Activated B cell treated with CpG ODN at 0.5 μM for 24 hours (primary cell): ENCODE results near the gene MCC. TPM values are rescaled to one million over a fixed set of nuclear protein-coding genes. Genes with fewer than 3 reads are reported as not detected.

Source experiments
- ATAC-seq: fragments of 200-7000 bp; cut with Tn5 transposase; one replicate; pipeline ENCODE4 v1.10.0; 2021; ENCODE audit warnings: low read depth, mild to moderate bottlenecking, moderate library complexity
- CTCF ChIA-PET: fragments of 350-600 bp; sonication (Branson Sonifier 250); formaldehyde crosslinking; loops from one replicate; lab custom pipeline; 2021; ENCODE audit warnings: antibody characterized with exemption; lab: Charles Lee
- POLR2A ChIA-PET: fragments of 350-600 bp; sonication (Branson Sonifier 250); formaldehyde crosslinking; loops from one replicate; lab custom pipeline; 2021; ENCODE audit warnings: antibody characterized with exemption; lab: Charles Lee
- DNase-seq: peaks from one replicate; pipeline ENCODE4 v3.0.0; 2022
- H3K27ac Mint-ChIP-seq: one replicate; pipeline ENCODE4 v1.8.0; 2020; ENCODE audit warnings: mixed read lengths
- H3K27me3 Mint-ChIP-seq: one replicate; pipeline ENCODE4 v1.8.0; 2021; ENCODE audit warnings: mixed read lengths
- H3K36me3 Mint-ChIP-seq: one replicate; pipeline ENCODE4 v1.8.0; 2021; ENCODE audit warnings: low read depth, mixed read lengths
- H3K4me1 Mint-ChIP-seq: one replicate; pipeline ENCODE4 v1.8.0; 2021; ENCODE audit warnings: mixed read lengths
- H3K4me3 Mint-ChIP-seq: one replicate; pipeline ENCODE4 v1.8.0; 2020; ENCODE audit warnings: mild to moderate bottlenecking, mixed read lengths
- H3K9me3 Mint-ChIP-seq: one replicate; pipeline ENCODE4 v1.8.0; 2020; ENCODE audit warnings: mixed read lengths
- intact Hi-C: fragments of 100-400 bp; cut with micrococcal nuclease; formaldehyde crosslinking; loops from one replicate; pipeline ENCODE4 v1.15.1; 2024
- total RNA-seq: library from RNA; stranded (reverse); gene quantifications from 2 replicates; pipeline ENCODE4 v1.2.3, GENCODE V29; 2022
- TF ChIP-seq, protein P1 (sequence below): fragments of 200-600 bp; IDR thresholded peaks from one replicate; pipeline ENCODE4 v1.8.0; 2022; ENCODE audit warnings: antibody characterized with exemption, mild to moderate bottlenecking

The MCC gene
- total RNA-seq, 1 donor from 2014 or later, result 0.22 TPM

- Mint-ChIP-seq H3K27me3 (peaks cover 9% of the 10 kb centered on the region), H3K27ac (no peak overlapping the region), H3K4me3 (no peak overlapping the region), H3K9me3 (no peaks in the 10 kb centered on the region), H3K36me3 (no peaks in the 10 kb centered on the region), H3K4me1 (no peaks in the 10 kb centered on the region)
- intact Hi-C loops, result no loop called here
- TF ChIP-seq, protein P1, sequence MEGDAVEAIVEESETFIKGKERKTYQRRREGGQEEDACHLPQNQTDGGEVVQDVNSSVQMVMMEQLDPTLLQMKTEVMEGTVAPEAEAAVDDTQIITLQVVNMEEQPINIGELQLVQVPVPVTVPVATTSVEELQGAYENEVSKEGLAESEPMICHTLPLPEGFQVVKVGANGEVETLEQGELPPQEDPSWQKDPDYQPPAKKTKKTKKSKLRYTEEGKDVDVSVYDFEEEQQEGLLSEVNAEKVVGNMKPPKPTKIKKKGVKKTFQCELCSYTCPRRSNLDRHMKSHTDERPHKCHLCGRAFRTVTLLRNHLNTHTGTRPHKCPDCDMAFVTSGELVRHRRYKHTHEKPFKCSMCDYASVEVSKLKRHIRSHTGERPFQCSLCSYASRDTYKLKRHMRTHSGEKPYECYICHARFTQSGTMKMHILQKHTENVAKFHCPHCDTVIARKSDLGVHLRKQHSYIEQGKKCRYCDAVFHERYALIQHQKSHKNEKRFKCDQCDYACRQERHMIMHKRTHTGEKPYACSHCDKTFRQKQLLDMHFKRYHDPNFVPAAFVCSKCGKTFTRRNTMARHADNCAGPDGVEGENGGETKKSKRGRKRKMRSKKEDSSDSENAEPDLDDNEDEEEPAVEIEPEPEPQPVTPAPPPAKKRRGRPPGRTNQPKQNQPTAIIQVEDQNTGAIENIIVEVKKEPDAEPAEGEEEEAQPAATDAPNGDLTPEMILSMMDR, result no peak
- CTCF ChIA-PET, result no interaction called here
- no peak for DNase-seq
- POLR2A ChIA-PET, result no interaction called here
- no peak for ATAC-seq
Observed at GRCh38 chr5:113177225-113177624, 311.0 kb downstream of the MCC start.

DNA sequence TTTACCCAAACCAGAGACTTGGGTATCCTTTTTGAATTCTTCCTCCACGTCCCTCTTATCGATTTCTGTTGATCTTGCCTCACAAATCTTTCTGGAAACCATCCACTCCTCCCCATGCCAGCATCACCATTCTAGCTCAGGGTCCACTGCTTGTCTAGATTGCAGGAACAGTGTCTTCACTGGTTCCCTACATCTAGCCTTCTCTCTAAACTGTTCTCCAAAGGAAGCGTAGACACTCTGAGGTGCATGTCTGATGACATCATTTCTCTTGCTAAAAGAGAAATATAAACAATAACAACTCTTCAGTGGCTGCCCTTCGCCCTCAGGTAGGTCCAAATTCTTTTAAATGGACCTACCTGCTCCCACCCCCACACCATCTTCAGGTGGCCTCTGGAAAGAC lies 311.5 kb downstream of the MCC start:
- no peak for DNase-seq
- H3K4me3 Mint-ChIP-seq, result no peak overlapping the region
- TF ChIP-seq, protein P1, result no peak
- CTCF ChIA-PET, result no interaction called here
- H3K9me3 Mint-ChIP-seq, result no peaks in the 10 kb centered on the region
- no peaks in the 10 kb centered on the region for H3K4me1 Mint-ChIP-seq
- H3K27me3 Mint-ChIP-seq, result peaks cover 9% of the 10 kb centered on the region
- H3K27ac Mint-ChIP-seq, result no peak overlapping the region
- ATAC-seq, result no peak
- POLR2A ChIA-PET, result no interaction called here
- no peaks in the 10 kb centered on the region for H3K36me3 Mint-ChIP-seq
- intact Hi-C loops, result no loop called here

DNA sequence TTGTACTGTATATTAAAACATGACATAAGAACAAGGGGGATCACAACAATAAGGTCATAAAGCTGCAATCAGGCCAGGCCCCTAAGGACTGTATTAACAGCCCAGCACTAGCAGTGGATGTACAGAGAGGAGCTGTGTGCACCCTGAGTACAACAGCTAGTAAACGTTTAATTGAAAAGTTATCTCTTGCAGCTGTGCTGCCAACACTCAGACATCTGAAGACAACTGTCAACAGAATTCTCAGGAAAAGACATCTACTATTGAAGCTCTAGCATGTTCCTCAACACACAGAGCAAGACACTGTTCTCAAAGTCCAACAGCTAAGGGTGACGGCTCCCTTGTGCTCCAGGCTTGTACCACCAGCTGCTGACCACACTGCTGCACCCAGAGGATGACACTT lies 312.1 kb downstream of the MCC start:
- no peak overlapping the region for H3K27ac Mint-ChIP-seq
- ChIA-PET CTCF (no interaction called here), POLR2A (no interaction called here)
- intact Hi-C loops, result no loop called here
- H3K9me3 Mint-ChIP-seq, result no peaks in the 10 kb centered on the region
- peaks cover 9% of the 10 kb centered on the region for H3K27me3 Mint-ChIP-seq
- H3K4me3 Mint-ChIP-seq, result no peak overlapping the region
- TF ChIP-seq, protein P1, result no peak
- no peaks in the 10 kb centered on the region for H3K36me3 Mint-ChIP-seq
- no peaks in the 10 kb centered on the region for H3K4me1 Mint-ChIP-seq
- ATAC-seq (no peak), DNase-seq (no peak)

DNA sequence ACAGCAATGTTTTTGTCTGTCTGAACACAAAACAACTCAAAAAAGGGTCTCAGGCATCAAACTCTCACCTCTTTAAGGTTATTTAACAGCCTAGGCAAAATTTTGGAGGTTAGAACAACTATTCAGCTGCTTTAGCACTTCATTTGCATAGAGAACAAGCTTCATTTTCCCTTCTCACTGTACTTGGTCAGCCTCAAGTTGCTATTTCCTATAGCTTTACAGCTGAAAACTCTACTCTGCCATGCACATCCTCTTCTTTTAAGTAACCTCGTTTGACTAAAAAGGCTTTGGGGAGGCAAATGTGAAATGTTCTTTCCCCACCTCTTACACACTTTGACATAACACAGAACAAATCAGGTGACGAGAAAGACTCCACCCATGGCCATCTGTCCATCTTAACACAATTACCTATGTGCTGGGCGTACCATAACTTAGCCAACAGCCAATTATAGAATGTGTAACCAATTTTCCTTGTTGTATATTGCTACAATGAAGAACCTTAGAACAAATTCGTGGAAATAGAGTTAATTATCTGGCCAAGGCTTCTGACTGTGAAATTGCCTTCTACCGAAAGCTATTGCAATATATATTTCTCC lies 315.9 kb downstream of the MCC start:
- POLR2A ChIA-PET, result no interaction called here
- CTCF ChIA-PET, result no interaction called here
- intact Hi-C loops, result no loop called here
- TF ChIP-seq, protein P1, result no peak
- Mint-ChIP-seq H3K4me3 (no peak overlapping the region), H3K36me3 (no peaks in the 10 kb centered on the region), H3K27me3 (peaks cover 17% of the 10 kb centered on the region), H3K9me3 (no peaks in the 10 kb centered on the region), H3K27ac (no peak overlapping the region), H3K4me1 (no peaks in the 10 kb centered on the region)
- ATAC-seq, result no peak
- no peak for DNase-seq

- peaks cover 17% of the 10 kb centered on the region for H3K27me3 Mint-ChIP-seq
- CTCF ChIA-PET, result no interaction called here
- POLR2A ChIA-PET, result no interaction called here
- ATAC-seq (no peak), DNase-seq (no peak)
- H3K4me3 Mint-ChIP-seq, result no peak overlapping the region
- TF ChIP-seq, protein P1, result no peak
- intact Hi-C loops, result no loop called here
- no peak overlapping the region for H3K27ac Mint-ChIP-seq
- no peaks in the 10 kb centered on the region for H3K36me3 Mint-ChIP-seq
- no peaks in the 10 kb centered on the region for H3K9me3 Mint-ChIP-seq
- H3K4me1 Mint-ChIP-seq, result no peaks in the 10 kb centered on the region
Observed at GRCh38 chr5:113171520-113171919, 316.7 kb downstream of the MCC start.
